GM23338 (cell line): ENCODE results near the gene GGN. TPM values are rescaled to one million over a fixed set of nuclear protein-coding genes. Genes with fewer than 3 reads are reported as not detected.

Source experiments
- ATAC-seq: fragments of 200-7000 bp; cut with Tn5 transposase; 3 replicates; pipeline ENCODE4 v1.9.1; 2020
- DNase-seq: peaks from one replicate; pipeline ENCODE4 v3.0.0-alpha.2; 2015; ENCODE audit warnings: low spot score
- H2AFZ ChIP-seq: fragments of 200-600 bp; sonication (generic); 2 replicates; pipeline ENCODE4 v1.8.0; 2016; ENCODE audit warnings: antibody characterized with exemption, mild to moderate bottlenecking, moderate library complexity
- H3F3A ChIP-seq: fragments of 200-600 bp; sonication (generic); replicated peaks from 2 replicates; pipeline ENCODE4 v1.8.0; 2017; ENCODE audit warnings: antibody characterized with exemption, mixed run types, low read depth
- H3K27ac ChIP-seq: fragments of 200-600 bp; sonication (generic); 2 replicates; pipeline ENCODE4 v1.6.1; 2016; ENCODE audit warnings: low read depth
- H3K27me3 ChIP-seq: fragments of 200-600 bp; sonication (generic); 2 replicates; pipeline ENCODE4 v1.8.0; 2016; ENCODE audit warnings: mild to moderate bottlenecking, mixed run types, moderate library complexity; ENCODE audit not compliant: insufficient read depth
- H3K36me3 ChIP-seq: fragments of 200-600 bp; sonication (generic); 2 replicates; pipeline ENCODE4 v1.8.0; 2016; ENCODE audit warnings: mild to moderate bottlenecking; ENCODE audit not compliant: insufficient read depth
- H3K4me1 ChIP-seq: fragments of 200-600 bp; sonication (generic); 2 replicates; pipeline ENCODE4 v1.8.0; 2016; ENCODE audit warnings: mild to moderate bottlenecking, moderate library complexity; ENCODE audit not compliant: insufficient read depth
- H3K4me2 ChIP-seq: fragments of 200-600 bp; sonication (generic); 2 replicates; pipeline ENCODE4 v1.7.1; 2017; ENCODE audit warnings: mixed run types
- H3K4me3 ChIP-seq: fragments of 200-600 bp; sonication (generic); 2 replicates; pipeline ENCODE4 v1.6.1; 2016; ENCODE audit warnings: mixed run types
- H3K79me2 ChIP-seq: fragments of 200-600 bp; sonication (generic); replicated peaks from 2 replicates; pipeline ENCODE4 v1.8.0; 2017; ENCODE audit warnings: mild to moderate bottlenecking; ENCODE audit not compliant: insufficient read depth
- H3K9me2 ChIP-seq: fragments of 200-600 bp; sonication (generic); 2 replicates; pipeline ENCODE4 v1.8.0; 2017; ENCODE audit not compliant: insufficient read depth
- H4K20me1 ChIP-seq: fragments of 200-600 bp; sonication (generic); replicated peaks from 2 replicates; pipeline ENCODE4 v1.8.0; 2017; ENCODE audit warnings: mild to moderate bottlenecking; ENCODE audit not compliant: insufficient read depth
- H3K27ac Mint-ChIP-seq: 2 replicates; pipeline ENCODE4 v1.8.0; 2020; ENCODE audit warnings: inconsistent platforms, mild to moderate bottlenecking, moderate library complexity, mixed read lengths
- H3K27me3 Mint-ChIP-seq: 3 replicates; pipeline ENCODE4 v1.8.0; 2022; ENCODE audit warnings: low read depth, mild to moderate bottlenecking, moderate library complexity, mixed read lengths, inconsistent platforms; ENCODE audit not compliant: insufficient read depth, poor library complexity
- H3K36me3 Mint-ChIP-seq: 3 replicates; pipeline ENCODE4 v1.8.0; 2021; ENCODE audit warnings: low read depth, mild to moderate bottlenecking, inconsistent platforms, moderate library complexity, mixed read lengths
- H3K4me1 Mint-ChIP-seq: 3 replicates; pipeline ENCODE4 v1.8.0; 2020; ENCODE audit warnings: mild to moderate bottlenecking, inconsistent platforms, mixed read lengths
- H3K4me3 Mint-ChIP-seq: 3 replicates; pipeline ENCODE4 v1.8.0; 2021; ENCODE audit warnings: moderate library complexity, mild to moderate bottlenecking, inconsistent platforms, mixed read lengths
- H3K9me3 Mint-ChIP-seq: 3 replicates; pipeline ENCODE4 v1.8.0; 2020; ENCODE audit warnings: moderate library complexity, mild to moderate bottlenecking, inconsistent platforms, mixed read lengths
- CREB1 ChIP-seq: fragments of 250-450 bp; sonication (Bioruptor Pico); IDR thresholded peaks from 2 replicates; pipeline ENCODE4 v1.5.0; 2020; ENCODE audit warnings: low read depth, mild to moderate bottlenecking, moderate library complexity
- CTCF ChIP-seq, 2 experiments: fragments of 200-600 bp in 1 of 2; sonication (generic) in 1 of 2; conservative IDR thresholded peaks; 2 replicates each; pipeline versions ENCODE4 v1.5.1 to v1.6.1; 2016 to 2017; ENCODE audit warnings: antibody characterized with exemption in 2 of 2, low read depth in 2 of 2, mild to moderate bottlenecking in 2 of 2, moderate library complexity in 1 of 2
- ETS1 ChIP-seq: IDR thresholded peaks from 2 replicates; pipeline ENCODE4 v1.6.1; 2016; ENCODE audit warnings: antibody characterized with exemption
- EZH2 ChIP-seq: fragments of 200-600 bp; sonication (generic); IDR thresholded peaks from one replicate; pipeline ENCODE4 v1.8.0; 2017; ENCODE audit warnings: antibody characterized with exemption, mild to moderate bottlenecking, low read depth; ENCODE audit not compliant: unreplicated experiment
- NANOG ChIP-seq: IDR thresholded peaks from 2 replicates; pipeline ENCODE4 v1.6.1; 2016; ENCODE audit warnings: antibody characterized with exemption, borderline replicate concordance
- POLR2AphosphoS5 ChIP-seq: IDR thresholded peaks from 2 replicates; pipeline ENCODE4 v1.6.1; 2016; ENCODE audit warnings: antibody characterized with exemption, low read depth
- REST ChIP-seq: IDR thresholded peaks from one replicate; pipeline ENCODE4 v1.6.1; 2018; ENCODE audit warnings: antibody characterized with exemption; ENCODE audit not compliant: unreplicated experiment
- STAT1 ChIP-seq: IDR thresholded peaks from one replicate; pipeline ENCODE4 v1.6.1; 2016; ENCODE audit warnings: antibody characterized with exemption; ENCODE audit not compliant: unreplicated experiment
- ZNF114 ChIP-seq: fragments of 250-450 bp; sonication (Bioruptor Pico); IDR thresholded peaks from 2 replicates; pipeline ENCODE4 v1.5.0; 2020; ENCODE audit warnings: mild to moderate bottlenecking, moderate library complexity
- ZNF331 ChIP-seq: fragments of 250-450 bp; sonication (Bioruptor Pico); IDR thresholded peaks from 2 replicates; pipeline ENCODE4 v1.5.0; 2020; ENCODE audit warnings: low read depth, mild to moderate bottlenecking, moderate library complexity
- ZNF462 ChIP-seq: fragments of 250-450 bp; sonication (Bioruptor Pico); IDR thresholded peaks from 2 replicates; pipeline ENCODE4 v1.5.0; 2020; ENCODE audit warnings: mild to moderate bottlenecking, moderate library complexity
- polyA plus RNA-seq: library from polyadenylated mRNA; unstranded; fragments of >200 nt; fragmentation: Nextera tagmentation; extraction: Ambion mirVana; gene quantifications from 2 replicates; pipeline ENCODE4 v1.2.1, GENCODE V29; 2016
- total RNA-seq: library from RNA; depleted of rRNA; stranded (reverse); fragments of >200 nt; shearing (Covaris generic); gene quantifications from 2 replicates; pipeline ENCODE4 v1.2.3, GENCODE V29; 2014

The GGN gene
- total and polyA plus RNA-seq, 2 experiments from 2014 or later: 0.14 to 1.5 TPM

GRCh38 chr19:38337360-38337653 lies 50.5 kb downstream of the GGN start:
- no peak for TF ChIP-seq STAT1
- TF ChIP-seq ZNF114 (CRISPR knock-in tag): no peak
- no peak for TF ChIP-seq EZH2
- no peak for TF ChIP-seq CREB1 (CRISPR knock-in tag)
- TF ChIP-seq ZNF462 (CRISPR knock-in tag): no peak
- TF ChIP-seq ETS1: no peak
- no peak for TF ChIP-seq CTCF (conservative IDR thresholded peaks at IDR 0.05; ENCODE audit: low read depth in 2 of 2)
- no peak for TF ChIP-seq ZNF331
- TF ChIP-seq REST: no peak
- TF ChIP-seq POLR2AphosphoS5: no peak
- TF ChIP-seq NANOG: no peak
- H3K4me3 Mint-ChIP-seq: peak overlapping the region; percentile 94

More at GRCh38 chr19:38337360-38337653, 50.5 kb downstream of the GGN start:
- no peak for DNase-seq
- H3K27me3 Mint-ChIP-seq: peaks cover 10% of the 10 kb centered on the region
- H3K27ac ChIP-seq: no peak overlapping the region
- H3K4me1 Mint-ChIP-seq: peaks cover 10% of the 10 kb centered on the region
- H3K36me3 Mint-ChIP-seq: no peaks in the 10 kb centered on the region
- peaks cover 10% of the 10 kb centered on the region for H3K4me1 ChIP-seq
- no peak overlapping the region for H3K27ac Mint-ChIP-seq
- peak overlapping the region; percentile 89 for H3K4me2 ChIP-seq
- no peak for ATAC-seq
- no peaks in the 10 kb centered on the region for H3K79me2 ChIP-seq
- peak overlapping the region; percentile 82 for H3K4me3 ChIP-seq
- H3K27me3 ChIP-seq: no peaks in the 10 kb centered on the region
- no peaks in the 10 kb centered on the region for H3K9me2 ChIP-seq
- no peaks in the 10 kb centered on the region; the same call in 2 of the 3 replicates for H3K9me3 Mint-ChIP-seq
- H3F3A ChIP-seq: 0 out of 2 replicates have a peak, but pooled peaks cover 5% of the 10 kb centered on the region
- no peaks in the 10 kb centered on the region; the same call in 1 of the 2 replicates for H4K20me1 ChIP-seq
- no peaks in the 10 kb centered on the region; the same call in 1 of the 2 replicates for H3K36me3 ChIP-seq
- H2AFZ ChIP-seq: peak overlapping the region; percentile 95
